Activated CD8-positive, alpha-beta memory T cell treated with anti-CD3 and anti-CD28 coated beads for 24 hours (primary cell): ENCODE data around the gene CCDC154.
"Not testable (repeated sequence)": the region's sequence is repeated elsewhere in the genome, so short reads cannot be mapped to it uniquely, and the experiment has no call there.

ENCODE experiments used
- DNase-seq: peaks from one replicate; pipeline ENCODE4 v3.0.0-alpha.2; 2020

Gene CCDC154

DNA sequence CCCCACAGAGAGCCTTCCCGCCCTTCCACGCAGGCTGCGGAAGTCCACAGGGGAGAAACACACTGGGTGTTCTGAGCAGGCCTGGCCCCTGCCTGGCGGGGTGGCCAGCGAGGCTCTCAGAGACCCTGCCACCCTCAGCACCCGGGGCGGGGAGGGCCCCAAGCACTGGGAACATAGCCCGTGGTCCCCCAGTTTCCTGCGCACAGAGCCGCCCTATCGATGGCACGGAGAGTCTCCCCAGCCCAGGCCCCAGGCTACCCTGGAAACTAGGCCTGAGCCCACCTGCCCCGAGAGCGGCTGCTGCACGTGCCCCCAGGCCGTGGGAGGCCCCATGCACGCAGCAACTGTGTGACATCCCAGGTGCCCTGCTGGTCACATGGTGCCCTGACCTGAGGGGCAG is 10.2 kb upstream of the CCDC154 start:
- no peak for DNase-seq

DNA sequence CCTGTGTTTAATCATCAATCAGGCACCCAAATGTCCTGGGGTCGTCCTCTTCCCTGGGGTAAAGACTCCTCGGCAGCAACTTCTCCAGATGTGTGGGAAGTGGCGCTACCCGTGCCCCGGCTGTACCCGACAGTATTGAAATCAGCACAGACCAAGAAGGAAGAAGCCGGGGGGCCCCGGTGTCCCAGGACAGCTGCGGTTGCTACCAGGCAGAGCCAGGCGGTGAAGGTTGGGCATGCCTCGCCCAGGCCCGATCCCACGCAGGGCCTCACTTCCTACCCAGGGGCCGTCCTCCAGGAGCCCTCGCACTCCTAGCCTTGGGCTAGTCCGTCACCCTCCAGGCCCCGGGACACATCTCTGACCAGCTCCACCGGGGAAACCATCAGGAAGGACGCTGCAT is 9.0 kb upstream of the CCDC154 start:
- no peak for DNase-seq

DNA sequence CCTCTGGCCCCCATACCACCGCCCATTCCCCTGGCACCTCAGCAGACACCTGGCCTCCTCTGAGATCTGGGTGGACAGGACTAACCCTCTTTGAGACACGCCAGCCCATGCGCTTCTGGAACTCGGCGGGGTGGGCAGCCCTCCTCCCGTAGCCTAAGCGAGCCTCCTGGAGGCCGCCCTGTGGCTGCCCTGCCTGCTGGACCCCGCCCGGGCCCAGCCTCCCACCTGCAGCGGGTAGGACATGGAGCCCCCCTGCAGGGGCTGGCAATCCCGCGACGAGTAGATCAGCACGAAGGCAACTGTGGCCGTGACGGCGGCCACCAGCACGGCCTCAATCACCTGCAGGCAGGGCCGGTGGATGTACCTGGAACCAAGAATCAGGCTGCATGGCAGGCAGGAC is 8.2 kb upstream of the CCDC154 start:
- no peak for DNase-seq

DNA sequence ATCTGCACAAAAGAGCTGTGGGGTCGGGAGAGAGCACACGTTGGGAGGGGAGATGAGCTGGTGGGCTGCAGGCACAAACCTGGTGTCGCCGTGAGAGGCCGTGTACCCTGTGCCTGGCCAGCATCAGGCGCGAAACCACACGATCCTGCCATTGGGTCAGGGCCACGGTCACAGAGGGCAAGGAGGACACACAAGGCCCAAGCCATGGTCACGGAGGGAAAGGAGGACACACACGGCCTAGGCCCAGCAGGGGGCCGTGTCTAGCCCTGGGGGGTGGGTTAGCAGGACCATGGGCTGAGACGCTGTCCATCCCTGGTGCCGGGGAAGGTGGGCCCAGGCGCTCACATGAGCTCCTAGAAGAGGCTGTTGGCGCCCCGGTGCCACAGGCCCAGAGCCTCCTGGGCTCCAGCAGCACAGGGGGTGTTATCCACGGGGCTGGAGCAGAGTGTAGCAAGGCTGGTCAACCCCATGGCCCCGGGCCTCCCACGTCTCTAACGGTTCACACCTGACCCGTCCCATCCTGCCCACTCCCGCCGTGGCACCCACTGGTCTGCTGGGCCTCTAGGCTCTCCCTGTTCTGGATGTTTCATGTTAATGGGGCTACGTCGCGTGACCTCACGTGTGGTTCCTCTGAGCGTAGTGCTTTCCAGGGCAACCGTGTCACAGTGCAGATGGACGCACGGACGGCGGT is 7.5 kb upstream of the CCDC154 start:
- no peak for DNase-seq

DNA sequence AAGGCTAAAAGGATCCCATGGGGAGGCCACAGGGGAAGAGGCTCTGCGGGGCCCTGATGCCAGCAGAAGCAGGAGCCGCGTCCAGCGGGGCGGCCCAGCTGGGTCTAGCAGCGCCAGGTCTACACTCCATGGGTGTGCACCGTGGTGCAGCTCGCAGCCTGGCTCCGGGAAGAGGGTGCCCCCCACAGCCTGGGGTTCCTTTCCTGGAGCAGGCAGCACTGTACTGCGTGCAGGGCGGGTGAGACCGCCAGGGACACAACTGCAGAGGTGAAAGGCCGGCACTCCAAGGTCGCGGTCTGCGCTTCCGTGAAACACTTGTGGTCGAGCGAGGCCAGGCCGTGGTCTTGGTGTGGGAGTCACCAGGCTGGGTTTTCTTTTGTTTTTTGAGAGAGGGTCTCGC is 6.5 kb upstream of the CCDC154 start:
- DNase-seq, result no peak

DNA sequence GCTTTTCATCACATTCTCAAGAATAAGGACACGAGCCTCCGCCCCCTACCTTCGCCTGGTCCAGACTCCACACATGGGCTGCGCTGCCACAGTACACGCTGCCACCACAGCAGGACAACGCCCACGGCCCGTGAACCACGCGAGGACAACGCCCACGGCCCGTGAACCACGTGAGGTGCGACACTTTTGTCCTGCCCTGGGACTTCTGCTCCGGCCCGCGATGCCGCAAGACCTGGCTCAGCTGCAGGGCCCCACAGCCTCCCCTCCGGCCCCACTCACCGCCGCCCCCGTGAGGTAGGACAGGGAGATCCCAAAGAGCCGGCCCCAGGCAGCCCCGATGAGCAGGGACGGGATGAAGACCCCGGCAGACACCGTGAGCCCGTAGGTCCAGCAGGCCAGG is 5.9 kb upstream of the CCDC154 start:
- DNase-seq, result no peak

DNA sequence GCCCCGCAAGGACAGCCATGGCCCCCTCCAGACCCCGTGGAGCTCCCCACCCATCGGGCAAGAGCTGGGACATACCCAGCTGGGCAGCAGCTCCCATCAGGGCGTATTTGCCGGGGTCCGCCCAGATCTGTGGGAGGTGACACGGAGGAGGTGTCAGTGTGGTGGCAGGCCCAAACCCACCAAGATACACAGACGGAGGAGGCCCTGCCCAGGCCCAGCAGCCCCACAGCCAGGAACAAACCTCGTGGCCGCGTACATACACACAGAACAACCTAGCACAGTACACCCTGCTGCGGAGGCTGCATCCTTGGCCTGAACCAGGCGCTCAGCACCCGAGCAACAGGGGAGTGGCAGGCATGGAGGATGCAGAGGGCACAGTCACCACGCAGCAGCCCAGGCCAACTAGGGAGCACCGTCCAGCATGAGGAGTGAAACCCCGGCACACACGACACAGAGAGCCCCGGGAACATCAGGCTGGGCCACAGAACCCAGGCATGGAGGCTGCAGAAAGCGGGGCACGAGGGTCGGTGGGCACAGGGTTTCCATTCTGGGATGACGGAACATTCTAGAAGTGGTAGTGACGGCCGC is 4.9 kb upstream of the CCDC154 start:
- no peak for DNase-seq

DNA sequence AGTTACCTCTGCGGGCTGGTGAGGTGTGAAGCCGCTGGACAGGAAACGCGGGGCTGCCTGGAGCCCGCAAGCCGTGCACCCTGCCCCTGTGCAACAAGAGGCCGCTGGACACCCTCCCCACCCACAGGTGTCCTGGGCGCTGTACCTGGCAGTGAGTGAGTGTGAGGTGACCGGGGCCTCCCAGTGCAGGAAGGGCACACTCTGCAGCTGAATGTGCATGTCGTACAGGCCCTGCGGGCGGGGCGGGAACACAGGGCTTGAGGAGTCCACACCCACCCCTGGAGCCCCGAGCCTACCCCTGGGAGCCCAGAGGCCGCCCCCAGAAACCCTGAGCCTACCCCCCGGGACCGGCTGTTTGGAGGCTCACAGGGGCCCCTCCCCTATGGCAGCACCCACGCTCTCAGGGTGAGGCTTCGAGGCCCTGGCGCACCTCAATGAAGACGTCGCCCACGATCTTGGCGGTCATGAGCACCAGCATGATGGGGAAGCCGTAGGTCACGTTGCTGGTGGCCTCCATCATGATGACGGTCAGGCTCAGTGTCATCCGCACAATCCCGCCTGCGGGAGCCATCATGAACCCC is 4.3 kb upstream of the CCDC154 start:
- DNase-seq, result no peak

DNA sequence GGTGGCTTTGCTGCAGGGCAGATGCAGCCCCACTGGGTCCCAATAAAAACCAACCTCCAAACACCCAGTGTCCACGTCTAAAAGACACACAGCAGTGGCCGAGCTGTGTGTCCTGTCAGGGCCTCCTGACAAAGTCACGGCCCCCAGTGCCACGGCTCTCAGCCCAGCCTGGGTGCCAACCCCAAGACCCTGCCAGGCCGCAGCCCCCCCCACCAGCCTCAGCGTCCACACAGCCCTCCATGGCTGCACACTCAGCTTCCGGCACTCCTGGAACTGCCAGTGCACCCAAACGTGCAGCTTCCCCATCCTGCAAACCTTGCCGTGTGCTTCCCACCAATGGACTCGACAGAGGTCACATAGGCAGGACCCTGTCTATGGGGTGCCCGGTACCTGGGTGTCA is 3.6 kb upstream of the CCDC154 start:
- DNase-seq, result no peak

DNA sequence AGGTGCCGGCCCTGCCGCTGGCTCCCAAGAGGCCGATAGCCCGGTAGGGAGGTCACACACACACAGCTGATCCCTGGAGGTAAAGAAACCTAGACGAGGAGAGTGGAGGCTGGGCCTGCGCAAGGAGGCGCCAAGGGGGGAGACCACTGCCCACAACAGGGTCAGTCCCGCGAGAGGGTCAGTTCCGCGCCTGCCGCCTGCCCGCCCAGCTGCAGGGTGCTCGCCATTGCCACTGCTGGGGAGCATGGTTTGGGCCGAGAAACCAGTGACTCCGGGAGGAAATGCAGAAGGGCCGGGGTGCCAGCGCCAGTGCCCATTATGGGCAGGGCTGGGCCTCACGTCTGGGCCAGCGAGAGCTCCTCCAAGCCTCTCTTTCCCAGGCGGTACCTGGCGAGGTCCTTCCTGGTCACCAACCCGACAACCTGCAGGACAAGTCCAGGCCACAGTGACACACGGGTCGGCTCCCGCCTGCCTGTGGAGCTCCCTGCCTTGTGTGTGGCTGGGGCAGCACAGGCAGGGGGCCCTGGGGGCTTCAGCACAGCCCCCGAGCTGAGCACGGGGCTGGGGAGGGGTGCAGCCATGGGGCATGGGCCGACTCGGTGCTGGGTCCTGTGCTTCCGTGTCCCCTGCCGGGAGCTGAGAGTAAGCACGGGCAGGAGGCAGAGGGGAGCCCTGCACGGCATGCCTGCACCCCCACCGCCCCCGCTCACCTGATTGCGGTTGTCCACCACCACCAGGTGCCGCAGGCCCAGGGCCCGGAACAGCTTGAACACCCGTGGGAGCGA is 2.1 kb upstream of the CCDC154 start:
- no peak for DNase-seq

DNA sequence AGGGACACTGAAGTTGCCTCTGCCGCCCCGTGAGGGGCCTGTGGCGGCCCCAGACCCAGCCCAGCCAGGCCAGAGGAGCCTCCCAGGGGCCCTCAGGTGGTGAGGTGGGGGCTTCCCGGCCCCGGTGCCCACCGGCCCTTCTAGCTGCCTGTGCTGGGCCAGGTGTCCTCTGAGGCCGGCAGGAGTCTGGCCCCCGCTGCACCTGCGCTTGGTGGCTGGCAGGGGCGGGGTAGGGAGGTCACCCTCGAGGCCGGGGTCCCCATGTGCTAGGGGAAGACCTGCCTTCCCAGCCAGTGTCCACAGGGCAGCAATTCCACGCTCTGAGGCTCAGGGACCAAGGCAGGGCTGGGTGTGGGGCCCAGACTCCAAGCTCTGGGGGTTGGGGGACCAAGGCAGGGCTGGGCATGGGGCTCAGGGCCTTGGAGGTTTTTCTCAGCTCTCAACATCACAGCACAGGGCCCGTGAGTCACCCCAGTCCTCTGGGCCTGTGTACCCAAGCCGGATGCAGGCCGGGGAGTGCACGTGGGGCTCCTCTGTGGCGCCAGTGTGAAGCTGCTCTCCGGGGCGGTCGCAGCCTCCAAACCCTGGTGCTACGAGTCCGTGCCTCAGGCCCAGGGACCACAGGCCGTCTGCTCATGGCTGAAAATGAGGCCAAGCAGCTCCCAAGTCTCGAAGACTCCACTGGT is 1.3 kb upstream of the CCDC154 start:
- no peak for DNase-seq

DNA sequence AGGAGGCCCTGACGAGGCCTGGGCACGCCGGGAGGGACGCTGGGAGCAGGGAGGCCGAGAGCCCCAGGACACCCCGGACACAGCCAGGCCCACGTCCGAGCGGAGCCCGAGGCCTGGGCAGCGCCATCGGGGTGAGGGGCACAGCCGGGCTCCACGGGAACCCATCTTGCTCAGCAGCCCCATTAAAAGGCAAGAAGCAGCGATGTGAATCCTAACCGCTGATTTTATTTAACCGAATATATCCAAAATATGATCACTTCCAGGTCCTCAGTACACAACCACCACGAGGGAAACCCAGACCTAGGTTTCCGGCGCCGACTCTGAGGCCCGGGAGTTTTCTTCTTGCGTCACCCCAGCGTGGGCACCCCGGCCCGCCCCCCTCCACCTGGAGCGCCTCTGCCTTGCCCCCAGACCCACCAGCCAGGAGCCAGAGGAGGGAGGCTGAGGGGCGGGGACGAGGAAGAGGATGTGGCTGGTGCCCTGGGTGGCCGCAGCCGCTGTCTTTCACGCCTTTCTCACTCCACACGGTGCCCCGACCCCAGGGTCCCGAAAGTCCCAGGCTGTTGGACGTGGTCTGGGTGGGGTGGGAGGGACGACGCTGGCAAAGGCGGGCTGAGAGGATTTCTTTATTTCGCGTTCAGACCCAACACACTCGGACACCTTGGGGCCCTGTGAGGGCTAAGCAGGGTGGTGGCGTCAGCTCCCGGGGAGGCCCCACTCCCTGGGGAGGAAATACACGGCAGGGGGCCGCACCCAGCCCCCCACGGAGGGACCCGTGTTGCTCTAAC is 568 bp upstream of the CCDC154 start:
- DNase-seq, result no peak

DNA sequence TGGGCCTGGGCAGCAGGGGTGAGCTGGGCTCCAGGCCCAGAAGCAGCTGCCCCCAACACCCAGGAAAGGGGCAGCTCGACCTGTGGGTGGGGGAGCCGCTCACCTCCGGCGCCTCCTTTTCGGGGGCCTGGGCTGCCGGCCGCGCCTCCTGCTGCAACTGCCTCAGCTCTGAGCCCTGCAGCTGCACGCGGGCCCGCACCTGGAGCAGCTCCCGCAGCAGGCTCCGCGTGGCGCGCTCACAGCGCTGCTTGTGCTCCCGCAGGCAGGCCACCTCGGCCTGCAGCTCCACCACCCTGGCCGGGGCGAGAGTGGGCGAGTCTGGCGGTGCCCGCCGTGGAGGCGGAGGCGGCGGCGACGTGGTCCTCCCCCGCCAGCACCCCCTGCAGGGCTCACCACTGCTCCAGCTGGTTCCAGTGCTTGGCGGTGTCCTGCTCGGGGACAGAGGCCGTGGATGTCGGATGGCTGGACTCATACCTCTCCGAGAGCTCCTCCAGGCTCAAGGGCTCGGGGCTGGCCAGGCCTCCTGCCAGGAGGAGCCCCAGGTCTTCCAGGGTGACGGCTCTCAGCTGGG is 868 bp downstream of the CCDC154 start:
- no peak for DNase-seq

DNA sequence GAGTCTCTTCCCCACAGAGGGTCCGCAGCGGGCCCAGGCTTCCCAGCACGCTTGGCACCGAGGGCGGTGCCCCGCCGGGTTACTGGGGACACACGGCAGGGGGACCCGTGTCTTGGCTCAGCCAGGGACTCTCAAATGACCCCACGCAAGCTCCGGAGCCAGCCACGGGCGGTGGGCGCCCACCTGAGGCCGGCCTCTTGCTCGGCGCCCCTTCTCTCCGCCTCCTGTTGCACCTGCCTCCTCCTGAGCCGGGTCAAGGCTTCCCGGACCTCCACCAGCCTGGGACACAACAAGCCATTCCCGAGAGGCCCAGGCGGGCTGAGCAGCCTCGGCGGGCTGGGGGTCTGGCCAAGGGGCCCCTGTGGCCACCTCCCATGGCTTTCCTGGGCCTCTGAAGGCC is 1.7 kb downstream of the CCDC154 start:
- no peak for DNase-seq

DNA sequence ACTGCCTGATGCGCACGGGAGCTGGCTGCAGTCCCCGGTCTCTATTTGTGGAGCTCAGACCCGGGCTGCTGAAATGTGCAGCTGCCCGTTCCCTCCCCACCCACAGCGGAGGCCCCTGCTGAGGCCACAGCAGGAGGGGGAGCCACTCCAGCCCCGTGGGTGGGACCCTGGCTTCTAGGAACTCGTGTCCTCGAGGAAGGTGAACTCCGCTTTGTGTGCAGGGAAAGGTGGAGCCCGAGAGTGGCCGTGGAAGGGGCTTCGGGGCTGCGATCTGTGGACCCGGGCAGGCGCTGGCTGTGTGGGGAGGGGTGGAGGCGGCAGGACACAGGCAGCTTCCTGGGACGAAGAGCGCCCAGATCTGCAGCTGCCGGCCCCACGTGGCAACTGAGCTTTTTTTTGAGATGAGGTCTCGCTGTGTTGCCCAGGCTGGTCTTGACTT is 2.9 kb downstream of the CCDC154 start:
- no peak for DNase-seq

DNA sequence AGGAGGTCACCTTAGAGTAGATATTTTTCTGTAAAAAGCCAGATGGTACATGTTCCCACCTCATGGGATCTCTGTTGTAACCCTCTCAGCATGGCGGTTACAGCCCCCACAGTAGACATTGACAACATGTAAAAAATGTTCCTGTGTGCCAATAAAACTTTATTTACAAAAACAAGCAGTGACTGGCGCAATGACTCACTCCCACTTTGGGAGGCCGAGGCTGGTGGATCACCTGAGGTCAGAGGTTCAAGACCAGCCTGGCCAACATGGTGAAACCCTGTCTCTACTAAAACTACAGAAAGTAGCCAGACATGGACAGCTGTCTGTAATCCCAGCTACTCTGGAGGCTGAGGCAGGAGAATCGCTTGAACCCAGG is 4.7 kb downstream of the CCDC154 start:
- not testable (repeated sequence) for DNase-seq

DNA sequence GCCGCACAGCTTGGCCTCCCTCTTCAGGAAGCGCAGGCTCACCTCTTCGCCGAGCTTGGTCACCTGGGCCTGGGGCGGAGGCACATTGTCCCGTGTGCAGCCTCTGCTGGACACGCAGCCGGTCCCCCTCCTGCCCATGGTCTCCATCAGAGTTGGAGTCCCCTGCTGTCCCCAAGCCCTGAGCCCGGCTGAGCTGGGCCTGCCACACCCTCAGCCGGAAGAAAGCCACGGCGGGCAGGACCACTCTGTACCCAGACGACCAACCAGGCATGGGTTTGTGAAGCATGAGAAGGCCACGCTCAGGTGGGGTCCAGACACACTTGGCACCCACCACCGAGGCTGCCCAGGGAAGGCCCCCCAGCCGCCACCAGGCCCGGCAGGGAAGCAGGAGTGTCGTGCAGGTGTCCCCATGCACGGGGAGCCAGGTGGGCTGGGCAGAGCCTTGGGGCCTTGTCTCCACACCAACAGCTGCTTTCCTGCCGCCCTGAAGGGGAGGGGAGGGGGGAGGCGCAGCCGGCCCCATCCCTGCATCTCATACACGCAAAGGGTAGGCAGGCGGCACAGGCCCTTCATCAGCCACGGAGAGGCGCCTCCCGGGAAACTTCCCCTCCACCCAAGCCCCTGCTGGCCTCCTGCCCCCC is 5.2 kb downstream of the CCDC154 start:
- DNase-seq, result no peak

DNA sequence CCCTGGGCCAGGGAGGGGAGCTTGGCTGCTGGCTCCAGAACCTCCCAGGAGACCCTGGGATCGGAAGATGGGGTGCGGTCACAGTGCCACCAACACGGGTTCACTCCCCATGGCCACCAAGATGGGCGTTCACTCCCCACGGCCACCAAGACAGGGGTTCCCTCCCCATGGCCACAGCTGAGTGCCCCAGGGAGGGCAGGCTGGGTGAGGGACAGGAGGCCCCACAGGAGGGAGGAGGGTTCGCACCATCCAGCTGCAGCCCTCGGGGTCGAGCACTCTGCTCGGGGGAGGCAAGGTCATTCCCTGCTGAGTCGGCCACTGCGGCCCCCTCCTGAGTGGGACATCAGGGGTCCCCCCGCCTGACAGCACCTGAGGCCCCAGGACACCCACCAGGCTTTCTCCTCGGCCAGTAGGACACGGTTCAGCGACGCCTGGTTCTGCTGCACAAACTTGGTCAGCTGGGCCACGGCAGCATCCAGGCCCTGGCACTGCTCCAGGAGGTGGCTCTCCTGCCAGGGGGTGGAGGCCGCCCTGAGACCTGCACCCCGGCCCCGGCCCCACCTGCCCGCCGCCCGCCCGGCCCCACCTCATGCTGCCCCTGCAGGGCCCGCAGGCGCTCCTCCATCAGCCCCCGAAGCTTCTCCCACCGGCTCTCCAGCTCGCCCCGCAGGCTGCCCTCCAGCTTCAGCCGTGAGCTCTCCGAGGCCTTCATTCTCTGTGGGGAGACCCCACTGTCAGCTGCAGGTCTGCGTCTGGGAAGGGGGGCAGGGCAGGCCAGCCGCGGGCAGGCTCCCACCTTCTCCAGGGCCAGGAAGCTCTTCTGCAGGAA is 5.9 kb downstream of the CCDC154 start:
- no peak for DNase-seq

DNA sequence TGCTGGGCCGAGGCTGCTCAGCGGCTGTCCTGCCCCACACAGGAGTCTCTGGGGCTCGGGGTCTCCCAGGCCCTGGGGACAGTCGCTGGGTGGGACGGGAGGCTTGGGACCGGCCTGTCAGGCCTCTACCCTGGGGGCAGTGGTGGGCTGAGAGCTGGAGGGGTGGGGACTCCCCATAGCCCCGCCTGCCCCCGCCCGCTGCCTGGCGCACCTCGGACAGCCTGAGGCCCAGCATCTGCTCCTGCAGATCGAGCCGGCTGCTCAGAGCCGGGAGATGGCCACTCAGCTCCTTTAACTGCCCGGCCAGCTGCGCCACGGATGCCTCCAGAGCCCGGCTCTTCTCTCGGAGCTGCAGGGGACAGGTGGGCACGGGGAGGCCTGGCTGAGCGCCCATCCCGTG is 6.8 kb downstream of the CCDC154 start:
- no peak for DNase-seq

DNA sequence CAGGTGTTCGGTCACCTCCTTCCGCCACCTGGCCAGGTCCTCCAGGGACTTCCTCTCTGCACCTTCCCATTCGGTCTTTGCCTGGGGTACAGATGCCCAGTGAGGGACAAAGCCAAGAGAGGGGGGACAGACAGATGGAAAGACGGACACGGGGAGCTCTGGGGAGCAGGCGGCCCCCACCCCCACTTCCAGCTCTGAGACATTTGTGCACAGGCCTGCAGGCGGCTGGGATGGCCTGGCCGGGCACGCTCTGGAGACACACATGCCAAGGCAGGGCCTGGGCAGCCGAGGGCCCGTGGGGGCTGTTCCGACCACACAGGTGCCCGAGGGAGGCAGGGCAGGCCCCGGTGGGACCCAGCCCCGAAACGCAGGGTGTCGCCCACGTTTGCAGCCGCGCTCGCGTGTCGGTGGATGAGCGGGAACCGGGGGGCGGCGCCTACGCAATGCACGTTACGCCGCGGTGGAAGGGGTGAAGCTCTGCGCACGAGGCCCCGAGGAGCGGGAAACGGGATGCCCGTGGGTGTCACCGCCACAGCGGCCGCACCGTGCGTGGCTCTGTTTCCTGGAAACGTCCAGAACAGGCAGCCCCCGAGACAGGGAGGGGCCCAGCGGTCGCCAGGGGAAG is 7.5 kb downstream of the CCDC154 start:
- DNase-seq, result no peak
